Neural cell (in vitro differentiated cells): ENCODE data around the gene TOP2B. TPM values are rescaled to one million over a fixed set of nuclear protein-coding genes. Genes with fewer than 3 reads are reported as not detected.

ENCODE experiments used
- H2AFZ ChIP-seq: fragments of 200-600, 300-800 bp; sonication (generic), shearing (Covaris generic); 2 replicates; pipeline ENCODE4 v1.6.0; 2014; ENCODE audit warnings: low read depth, mild to moderate bottlenecking, antibody characterized with exemption, low read length, moderate library complexity
- H3F3A ChIP-seq: fragments of 200-600 bp; shearing (Covaris generic); 2 replicates; pipeline ENCODE4 v1.6.1; 2016; ENCODE audit warnings: mild to moderate bottlenecking, moderate library complexity, mixed read lengths, antibody characterized with exemption, low read length; ENCODE audit not compliant: insufficient read depth, poor library complexity, severe bottlenecking
- H3K27ac ChIP-seq: fragments of 200-600, 300-800 bp; sonication (generic), shearing (Covaris generic); 2 replicates; pipeline ENCODE4 v1.5.1; 2014; ENCODE audit warnings: mild to moderate bottlenecking, low read length, moderate library complexity
- H3K27me3 ChIP-seq: fragments of 300-800, 200-600 bp; sonication (generic), shearing (Covaris generic); 2 replicates; pipeline ENCODE4 v1.6.0; 2014; ENCODE audit warnings: mild to moderate bottlenecking, low read depth, low read length, moderate library complexity; ENCODE audit not compliant: insufficient read depth
- H3K36me3 ChIP-seq: fragments of 300-800, 200-600 bp; sonication (generic), shearing (Covaris generic); 2 replicates; pipeline ENCODE4 v1.5.1; 2014; ENCODE audit warnings: mild to moderate bottlenecking, antibody characterized with exemption, low read length, moderate library complexity; ENCODE audit not compliant: insufficient read depth
- H3K4me2 ChIP-seq: fragments of 300-800, 200-600 bp; sonication (generic), shearing (Covaris generic); 2 replicates; pipeline ENCODE4 v1.6.0; 2014; ENCODE audit warnings: mild to moderate bottlenecking, low read length
- H3K4me3 ChIP-seq: fragments of 300-800, 200-600 bp; sonication (generic), shearing (Covaris generic); 2 replicates; pipeline ENCODE4 v1.5.1; 2014; ENCODE audit warnings: mild to moderate bottlenecking, low read length, moderate library complexity
- H3K79me2 ChIP-seq: fragments of 200-600 bp; shearing (Covaris generic); replicated peaks from 2 replicates; pipeline ENCODE4 v1.6.0; 2014; ENCODE audit warnings: mild to moderate bottlenecking, low read length, moderate library complexity; ENCODE audit not compliant: insufficient read depth
- H3K9ac ChIP-seq: fragments of 300-800, 200-600 bp; sonication (generic), shearing (Covaris generic); 2 replicates; pipeline ENCODE4 v1.6.1; 2016; ENCODE audit warnings: mild to moderate bottlenecking, low read length, mixed read lengths
- H3K9me2 ChIP-seq: fragments of 200-600 bp; shearing (Covaris generic); 2 replicates; pipeline ENCODE4 v1.6.1; 2016; ENCODE audit warnings: mild to moderate bottlenecking, low read length, mixed read lengths; ENCODE audit not compliant: insufficient read depth
- H3K9me3 ChIP-seq: fragments of 200-600, 300-800 bp; sonication (generic), shearing (Covaris generic); 2 replicates; pipeline ENCODE4 v1.6.1; 2016; ENCODE audit warnings: mild to moderate bottlenecking, mixed run types, low read length, moderate library complexity, mixed read lengths
- H4K20me1 ChIP-seq: fragments of 200-600 bp; shearing (Covaris generic); 2 replicates; pipeline ENCODE4 v1.6.1; 2016; ENCODE audit warnings: mild to moderate bottlenecking, mixed run types; ENCODE audit not compliant: insufficient read depth
- EP300 ChIP-seq: fragments of 450-650 bp; conservative IDR thresholded peaks from 2 replicates; pipeline ENCODE4 v1.6.1; 2014; ENCODE audit warnings: antibody characterized with exemption, mild to moderate bottlenecking, moderate library complexity; ENCODE audit not compliant: poor library complexity, severe bottlenecking
- EZH2 ChIP-seq: fragments of 200-600, 300-800 bp; shearing (Covaris generic), sonication (generic); IDR thresholded peaks from 2 replicates; pipeline ENCODE4 v1.6.1; 2014; ENCODE audit warnings: antibody characterized with exemption, low read length, borderline replicate concordance, mild to moderate bottlenecking; ENCODE audit not compliant: insufficient read depth, poor library complexity, severe bottlenecking
- MXI1 ChIP-seq: fragments of 450-650 bp; conservative IDR thresholded peaks from 2 replicates; pipeline ENCODE4 v1.6.1; 2014; ENCODE audit warnings: antibody characterized with exemption, mild to moderate bottlenecking; ENCODE audit not compliant: poor library complexity, severe bottlenecking
- POLR2AphosphoS5 ChIP-seq: IDR thresholded peaks from 2 replicates; pipeline ENCODE4 v1.6.1; 2012
- RAD21 ChIP-seq: fragments of 450-650 bp; conservative IDR thresholded peaks from 2 replicates; pipeline ENCODE4 v1.6.1; 2014; ENCODE audit warnings: antibody characterized with exemption, mild to moderate bottlenecking, moderate library complexity
- SMC3 ChIP-seq: fragments of 450-650 bp; conservative IDR thresholded peaks from 2 replicates; pipeline ENCODE4 v1.6.1; 2014; ENCODE audit warnings: antibody characterized with exemption, mild to moderate bottlenecking, moderate library complexity; ENCODE audit not compliant: poor library complexity
- TAF1 ChIP-seq: IDR thresholded peaks from 2 replicates; pipeline ENCODE4 v1.6.1; 2012; ENCODE audit warnings: low read depth
- polyA plus RNA-seq: library from polyadenylated mRNA; depleted of rRNA; stranded (reverse); fragments of >200 nt; gene quantifications from 2 replicates; pipeline ENCODE4 v1.2.3, GENCODE V29; 2014
- TF ChIP-seq, protein P1 (sequence below): fragments of 450-650 bp; IDR thresholded peaks from 2 replicates; pipeline ENCODE4 v1.5.1; 2014; ENCODE audit warnings: antibody characterized with exemption, mild to moderate bottlenecking, moderate library complexity; ENCODE audit not compliant: poor library complexity, severe bottlenecking
- TF ChIP-seq, protein P2 (sequence below): IDR thresholded peaks from 2 replicates; pipeline ENCODE4 v1.6.1; 2012; ENCODE audit warnings: borderline replicate concordance

The TOP2B gene
- polyA plus RNA-seq, 1 donor from 2014 or later, result 440 TPM

GRCh38 chr3:25611193-25611592 lies 53.5 kb downstream of the TOP2B start:
- Histone ChIP-seq H3K4me2 (no peak overlapping the region), H3K36me3 (peaks cover 38% of the 10 kb centered on the region)
- TF ChIP-seq, protein P1, sequence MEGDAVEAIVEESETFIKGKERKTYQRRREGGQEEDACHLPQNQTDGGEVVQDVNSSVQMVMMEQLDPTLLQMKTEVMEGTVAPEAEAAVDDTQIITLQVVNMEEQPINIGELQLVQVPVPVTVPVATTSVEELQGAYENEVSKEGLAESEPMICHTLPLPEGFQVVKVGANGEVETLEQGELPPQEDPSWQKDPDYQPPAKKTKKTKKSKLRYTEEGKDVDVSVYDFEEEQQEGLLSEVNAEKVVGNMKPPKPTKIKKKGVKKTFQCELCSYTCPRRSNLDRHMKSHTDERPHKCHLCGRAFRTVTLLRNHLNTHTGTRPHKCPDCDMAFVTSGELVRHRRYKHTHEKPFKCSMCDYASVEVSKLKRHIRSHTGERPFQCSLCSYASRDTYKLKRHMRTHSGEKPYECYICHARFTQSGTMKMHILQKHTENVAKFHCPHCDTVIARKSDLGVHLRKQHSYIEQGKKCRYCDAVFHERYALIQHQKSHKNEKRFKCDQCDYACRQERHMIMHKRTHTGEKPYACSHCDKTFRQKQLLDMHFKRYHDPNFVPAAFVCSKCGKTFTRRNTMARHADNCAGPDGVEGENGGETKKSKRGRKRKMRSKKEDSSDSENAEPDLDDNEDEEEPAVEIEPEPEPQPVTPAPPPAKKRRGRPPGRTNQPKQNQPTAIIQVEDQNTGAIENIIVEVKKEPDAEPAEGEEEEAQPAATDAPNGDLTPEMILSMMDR, result no peak
- TF ChIP-seq POLR2AphosphoS5 (no peak), SMC3 (no peak), TAF1 (no peak), MXI1 (no peak)

DNA sequence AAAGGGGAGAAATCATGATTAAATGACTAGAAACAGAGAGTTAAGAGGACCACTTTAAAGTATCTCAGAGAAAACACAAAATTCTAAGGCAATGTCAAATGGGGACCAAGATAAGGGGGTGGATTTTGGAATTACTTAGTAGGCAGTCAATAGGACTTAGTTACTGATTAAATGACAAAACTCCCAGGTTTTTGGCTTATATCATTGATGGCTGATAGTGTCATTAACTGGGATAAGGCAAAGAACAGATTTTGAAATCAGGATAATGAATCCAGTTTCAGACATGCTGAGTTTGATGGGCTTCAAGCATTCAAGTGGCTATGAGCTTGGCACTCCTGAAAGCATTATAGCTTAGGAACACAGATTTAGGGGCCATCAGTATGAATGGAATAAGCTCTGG lies 53.9 kb downstream of the TOP2B start:
- H3K79me2 ChIP-seq, result no peaks in the 10 kb centered on the region
- H4K20me1 ChIP-seq, result no peaks in the 10 kb centered on the region
- no peaks in the 10 kb centered on the region for H3K9me3 ChIP-seq
- H3K27ac ChIP-seq, result no peak overlapping the region
- H3K27me3 ChIP-seq, result no peaks in the 10 kb centered on the region
- no peak overlapping the region for H3K4me3 ChIP-seq
- H3K9me2 ChIP-seq, result no peaks in the 10 kb centered on the region
- H3F3A ChIP-seq, result peaks cover 4% of the 10 kb centered on the region
- no peak overlapping the region for H3K9ac ChIP-seq
- no peak for TF ChIP-seq EP300
- TF ChIP-seq EZH2, result no peak
- no peak for TF ChIP-seq TAF1
- TF ChIP-seq, protein P1, result no peak
- no peak for TF ChIP-seq MXI1
- TF ChIP-seq, protein P2, sequence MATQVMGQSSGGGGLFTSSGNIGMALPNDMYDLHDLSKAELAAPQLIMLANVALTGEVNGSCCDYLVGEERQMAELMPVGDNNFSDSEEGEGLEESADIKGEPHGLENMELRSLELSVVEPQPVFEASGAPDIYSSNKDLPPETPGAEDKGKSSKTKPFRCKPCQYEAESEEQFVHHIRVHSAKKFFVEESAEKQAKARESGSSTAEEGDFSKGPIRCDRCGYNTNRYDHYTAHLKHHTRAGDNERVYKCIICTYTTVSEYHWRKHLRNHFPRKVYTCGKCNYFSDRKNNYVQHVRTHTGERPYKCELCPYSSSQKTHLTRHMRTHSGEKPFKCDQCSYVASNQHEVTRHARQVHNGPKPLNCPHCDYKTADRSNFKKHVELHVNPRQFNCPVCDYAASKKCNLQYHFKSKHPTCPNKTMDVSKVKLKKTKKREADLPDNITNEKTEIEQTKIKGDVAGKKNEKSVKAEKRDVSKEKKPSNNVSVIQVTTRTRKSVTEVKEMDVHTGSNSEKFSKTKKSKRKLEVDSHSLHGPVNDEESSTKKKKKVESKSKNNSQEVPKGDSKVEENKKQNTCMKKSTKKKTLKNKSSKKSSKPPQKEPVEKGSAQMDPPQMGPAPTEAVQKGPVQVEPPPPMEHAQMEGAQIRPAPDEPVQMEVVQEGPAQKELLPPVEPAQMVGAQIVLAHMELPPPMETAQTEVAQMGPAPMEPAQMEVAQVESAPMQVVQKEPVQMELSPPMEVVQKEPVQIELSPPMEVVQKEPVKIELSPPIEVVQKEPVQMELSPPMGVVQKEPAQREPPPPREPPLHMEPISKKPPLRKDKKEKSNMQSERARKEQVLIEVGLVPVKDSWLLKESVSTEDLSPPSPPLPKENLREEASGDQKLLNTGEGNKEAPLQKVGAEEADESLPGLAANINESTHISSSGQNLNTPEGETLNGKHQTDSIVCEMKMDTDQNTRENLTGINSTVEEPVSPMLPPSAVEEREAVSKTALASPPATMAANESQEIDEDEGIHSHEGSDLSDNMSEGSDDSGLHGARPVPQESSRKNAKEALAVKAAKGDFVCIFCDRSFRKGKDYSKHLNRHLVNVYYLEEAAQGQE, result no peak
- no peak for TF ChIP-seq POLR2AphosphoS5
- TF ChIP-seq RAD21, result no peak
- no peak for TF ChIP-seq SMC3
- H2AFZ ChIP-seq, result no peak overlapping the region
- peaks cover 38% of the 10 kb centered on the region for H3K36me3 ChIP-seq
- no peak overlapping the region for H3K4me2 ChIP-seq

More at GRCh38 chr3:25611193-25611592, 53.5 kb downstream of the TOP2B start:
- no peaks in the 10 kb centered on the region for H3K27me3 ChIP-seq
- H3K9me3 ChIP-seq, result no peaks in the 10 kb centered on the region
- H2AFZ ChIP-seq, result no peak overlapping the region
- no peaks in the 10 kb centered on the region for H3K9me2 ChIP-seq
- no peak overlapping the region for H3K4me3 ChIP-seq
- no peaks in the 10 kb centered on the region for H3K79me2 ChIP-seq
- H4K20me1 ChIP-seq, result no peaks in the 10 kb centered on the region
- peaks cover 4% of the 10 kb centered on the region for H3F3A ChIP-seq
- no peak overlapping the region for H3K27ac ChIP-seq
- H3K9ac ChIP-seq, result no peak overlapping the region
